Measurements from ENCODE around the gene PECR.

PECR gene

GRCh38 chr2:216103213-216103612 is 21.6 kb upstream of the PECR start:
- no peak overlapping the region for H3K4me3 ChIP-seq (ENCODE audit: low read length)
- H4K20me1 ChIP-seq (ENCODE audit: insufficient read depth, low read length) = no peaks in the 10 kb centered on the region
- no peaks in the 10 kb centered on the region for H3K4me1 ChIP-seq (ENCODE audit: low read length)
- no peaks in the 10 kb centered on the region for H3F3A ChIP-seq (ENCODE audit: insufficient read depth, low read length)
- no peaks in the 10 kb centered on the region for H3K36me3 ChIP-seq (replicated peaks; ENCODE audit: insufficient read depth, low read length)
- H3K27ac ChIP-seq (ENCODE audit: low read length) = no peak overlapping the region
- no peak overlapping the region for H2AFZ ChIP-seq (ENCODE audit: low read length)
- H3K79me2 ChIP-seq (ENCODE audit: low read length) = no peaks in the 10 kb centered on the region
- no peak for DNase-seq
- H3K4me2 ChIP-seq (ENCODE audit: low read depth, low read length) = no peak overlapping the region
- H3K9me2 ChIP-seq (replicated peaks; ENCODE audit: insufficient read depth, low read length) = no peaks in the 10 kb centered on the region
- no peak for TF ChIP-seq EZH2phosphoT487 (IDR thresholded peaks at IDR 0.05; ENCODE audit: low read length)
- no peak for TF ChIP-seq CTCF (IDR thresholded peaks at IDR 0.05; ENCODE audit: low read length)
- H3K27me3 ChIP-seq (replicated peaks; ENCODE audit: insufficient read depth, low read length) = no peaks in the 10 kb centered on the region
- no peaks in the 10 kb centered on the region for H3K9me3 ChIP-seq (replicated peaks; ENCODE audit: insufficient read depth, low read length)
- H3K9ac ChIP-seq (ENCODE audit: low read length) = no peak overlapping the region

GRCh38 chr2:216101109-216101508 is 19.5 kb upstream of the PECR start:
- H3K9me2 ChIP-seq (replicated peaks; ENCODE audit: insufficient read depth, low read length) = no peaks in the 10 kb centered on the region
- no peaks in the 10 kb centered on the region for H4K20me1 ChIP-seq (ENCODE audit: insufficient read depth, low read length)
- no peaks in the 10 kb centered on the region for H3K27me3 ChIP-seq (replicated peaks; ENCODE audit: insufficient read depth, low read length)
- no peak for DNase-seq
- H3K36me3 ChIP-seq (replicated peaks; ENCODE audit: insufficient read depth, low read length) = no peaks in the 10 kb centered on the region
- H2AFZ ChIP-seq (ENCODE audit: low read length) = no peak overlapping the region
- no peak overlapping the region for H3K27ac ChIP-seq (ENCODE audit: low read length)
- no peaks in the 10 kb centered on the region for H3K9me3 ChIP-seq (replicated peaks; ENCODE audit: insufficient read depth, low read length)
- no peaks in the 10 kb centered on the region for H3F3A ChIP-seq (ENCODE audit: insufficient read depth, low read length)
- no peak overlapping the region for H3K9ac ChIP-seq (ENCODE audit: low read length)
- no peaks in the 10 kb centered on the region for H3K4me1 ChIP-seq (ENCODE audit: low read length)
- no peak overlapping the region for H3K4me3 ChIP-seq (ENCODE audit: low read length)
- no peaks in the 10 kb centered on the region for H3K79me2 ChIP-seq (ENCODE audit: low read length)
- no peak for TF ChIP-seq EZH2 (optimal IDR thresholded peaks at IDR 0.05; ENCODE audit: low read depth, low read length)
- TF ChIP-seq EZH2phosphoT487 (IDR thresholded peaks at IDR 0.05; ENCODE audit: low read length) = no peak
- no peak for TF ChIP-seq CTCF (IDR thresholded peaks at IDR 0.05; ENCODE audit: low read length)
- no peak overlapping the region for H3K4me2 ChIP-seq (ENCODE audit: low read depth, low read length)

GRCh38 chr2:216098421-216099334 is 17.1 kb upstream of the PECR start:
- Histone ChIP-seq H3K36me3 (replicated peaks; ENCODE audit: insufficient read depth, low read length) (no peaks in the 10 kb centered on the region), H3K27ac (ENCODE audit: low read length) (no peak overlapping the region), H3K4me1 (ENCODE audit: low read length) (no peaks in the 10 kb centered on the region), H3K4me3 (ENCODE audit: low read length) (no peak overlapping the region), H4K20me1 (ENCODE audit: insufficient read depth, low read length) (no peaks in the 10 kb centered on the region), H3K9ac (ENCODE audit: low read length) (no peak overlapping the region), H3K9me2 (replicated peaks; ENCODE audit: insufficient read depth, low read length) (no peaks in the 10 kb centered on the region), H2AFZ (ENCODE audit: low read length) (no peak overlapping the region), H3K27me3 (replicated peaks; ENCODE audit: insufficient read depth, low read length) (no peaks in the 10 kb centered on the region), H3F3A (ENCODE audit: insufficient read depth, low read length) (no peaks in the 10 kb centered on the region), H3K79me2 (ENCODE audit: low read length) (no peaks in the 10 kb centered on the region), H3K9me3 (replicated peaks; ENCODE audit: insufficient read depth, low read length) (no peaks in the 10 kb centered on the region), H3K4me2 (ENCODE audit: low read depth, low read length) (no peak overlapping the region)
- TF ChIP-seq EZH2 (optimal IDR thresholded peaks at IDR 0.05; ENCODE audit: low read depth, low read length) (no peak), CTCF (IDR thresholded peaks at IDR 0.05; ENCODE audit: low read length) (no peak), EZH2phosphoT487 (IDR thresholded peaks at IDR 0.05; ENCODE audit: low read length) (no peak)
- no peak for DNase-seq

All from MM.1S (cell line).